Panc1 (cell line): Measurements from ENCODE around the gene IGDCC3. TPM values are rescaled to one million over a fixed set of nuclear protein-coding genes. Genes with fewer than 3 reads are reported as not detected.

Experiments used
- ATAC-seq: fragments of 200-7000 bp; cut with Tn5 transposase; 2 replicates; pipeline ENCODE4 v1.9.1; 2020; ENCODE audit warnings: mild to moderate bottlenecking, moderate library complexity
- BruUV-seq: library from RNA; stranded (reverse); fragments of 400-500 nt; replicated peaks from 2 replicates; lab custom pipeline; 2021; lab: Mats Ljungman, UMichigan
- CTCF ChIA-PET: fragments of 300-600 bp; sonication (Branson Sonifier 250); formaldehyde crosslinking; loops from one replicate; lab custom pipeline; 2022; ENCODE audit warnings: antibody characterized with exemption; lab: Charles Lee
- POLR2A ChIA-PET: fragments of 300-600 bp; sonication (Branson Sonifier 250); formaldehyde crosslinking; loops from one replicate; lab custom pipeline; 2022; ENCODE audit warnings: antibody characterized with exemption; lab: Charles Lee
- DNase-seq: peaks from one replicate; pipeline ENCODE4 v3.0.0-alpha.2; 2010; ENCODE audit warnings: low read depth, low spot score
- H3K27ac ChIP-seq: 2 replicates; pipeline ENCODE4 v1.5.1; 2011; ENCODE audit warnings: mild to moderate bottlenecking, low read length, inconsistent platforms
- H3K27me3 ChIP-seq: fragments of 200-500 bp; sonication (Bioruptor generic); 2 replicates; pipeline ENCODE4 v1.6.0; 2014; ENCODE audit warnings: low read length, inconsistent platforms; ENCODE audit not compliant: control insufficient read depth, insufficient read depth
- H3K36me3 ChIP-seq: fragments of 200-500 bp; sonication (Bioruptor generic); 2 replicates; pipeline ENCODE4 v1.5.1; 2014; ENCODE audit warnings: inconsistent platforms, mild to moderate bottlenecking, low read length, moderate library complexity; ENCODE audit not compliant: control insufficient read depth, insufficient read depth
- H3K4me1 ChIP-seq: 2 replicates; pipeline ENCODE4 v1.5.1; 2011; ENCODE audit warnings: inconsistent platforms, mild to moderate bottlenecking, low read length, moderate library complexity; ENCODE audit not compliant: control insufficient read depth, insufficient read depth
- H3K4me3 ChIP-seq, 2 experiments: 2 replicates each; pipeline ENCODE4 v1.5.1; 2011 to 2012; ENCODE audit warnings: low read depth in 2 of 2, low read length in 2 of 2, mild to moderate bottlenecking in 2 of 2, inconsistent platforms in 1 of 2, moderate library complexity in 1 of 2
- H3K9me3 ChIP-seq: fragments of 200-500 bp; sonication (Bioruptor generic); 2 replicates; pipeline ENCODE4 v1.5.1; 2014; ENCODE audit warnings: low read depth, mild to moderate bottlenecking, inconsistent platforms, low read length, moderate library complexity; ENCODE audit not compliant: control insufficient read depth, insufficient read depth
- POLR2AphosphoS5 ChIP-seq: IDR thresholded peaks from 2 replicates; pipeline ENCODE4 v1.6.1; 2012; ENCODE audit warnings: mild to moderate bottlenecking, low read depth, low read length, moderate library complexity
- SIN3A ChIP-seq: IDR thresholded peaks from 2 replicates; pipeline ENCODE4 v1.6.1; 2012; ENCODE audit warnings: low read depth, mild to moderate bottlenecking, low read length, moderate library complexity, borderline replicate concordance; ENCODE audit not compliant: insufficient read depth
- TCF7L2 ChIP-seq: IDR thresholded peaks from 2 replicates; pipeline ENCODE4 v1.6.1; 2011; ENCODE audit warnings: mild to moderate bottlenecking, low read depth, low read length, inconsistent platforms
- in situ Hi-C: cut with HindIII; loops from 2 replicates; pipeline ENCODE4 v1.10.0; 2016; ENCODE audit warnings: low sequenced_read_pairs, low pct_unique_long_range_greater_than_20kb
- intact Hi-C: fragments of 100-400 bp; cut with micrococcal nuclease; formaldehyde crosslinking; loops from one replicate; pipeline ENCODE4 v1.10.0; 2022; ENCODE audit not compliant: unreplicated experiment
- total RNA-seq: library from RNA; stranded (reverse); gene quantifications from one replicate; pipeline ENCODE4 v1.2.1, GENCODE V29; 2021; ENCODE audit not compliant: unreplicated experiment
- TF ChIP-seq, protein P1 (sequence below): fragments of 450-650 bp; IDR thresholded peaks from 2 replicates; pipeline ENCODE4 v1.5.1; 2017; ENCODE audit warnings: mild to moderate bottlenecking
- TF ChIP-seq, protein P2 (sequence below), 2 experiments: IDR thresholded peaks; 2 replicates each; pipeline ENCODE4 v1.6.1; 2011 to 2012; ENCODE audit warnings: low read depth in 2 of 2, control low read depth in 1 of 2, low read length in 1 of 2, mild to moderate bottlenecking in 1 of 2, moderate library complexity in 1 of 2; ENCODE audit not compliant: insufficient read depth in 1 of 2

Gene IGDCC3
- total RNA-seq, 1 experiment from 2014 or later = 0.18 TPM

DNA sequence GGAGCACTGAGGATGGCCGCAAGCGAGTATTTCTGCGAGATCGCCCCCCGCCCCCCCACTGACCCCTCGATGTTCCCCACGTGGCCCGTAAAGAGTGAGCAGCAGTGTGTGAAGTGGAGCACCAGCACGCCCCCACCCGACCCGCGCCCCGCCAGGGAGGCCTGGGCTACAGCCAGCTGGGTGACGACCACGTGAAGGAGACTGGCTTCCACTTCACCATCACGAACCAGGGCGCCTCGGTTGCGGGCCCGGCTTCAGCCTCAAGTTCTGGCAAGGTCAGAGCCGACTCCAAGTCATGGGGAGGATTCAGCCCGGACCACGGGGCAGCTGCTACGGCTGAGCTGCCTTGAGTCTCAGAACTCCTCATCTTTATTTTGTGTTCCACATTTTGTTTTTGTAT lies 75.7 kb downstream of the IGDCC3 start:
- ATAC-seq (no peak), DNase-seq (no peak)
- peak overlapping the region; percentile 5; the same call in 1 of the 2 replicates for H3K27ac ChIP-seq
- BruUV-seq = no TSS peak
- TF ChIP-seq, protein P1, sequence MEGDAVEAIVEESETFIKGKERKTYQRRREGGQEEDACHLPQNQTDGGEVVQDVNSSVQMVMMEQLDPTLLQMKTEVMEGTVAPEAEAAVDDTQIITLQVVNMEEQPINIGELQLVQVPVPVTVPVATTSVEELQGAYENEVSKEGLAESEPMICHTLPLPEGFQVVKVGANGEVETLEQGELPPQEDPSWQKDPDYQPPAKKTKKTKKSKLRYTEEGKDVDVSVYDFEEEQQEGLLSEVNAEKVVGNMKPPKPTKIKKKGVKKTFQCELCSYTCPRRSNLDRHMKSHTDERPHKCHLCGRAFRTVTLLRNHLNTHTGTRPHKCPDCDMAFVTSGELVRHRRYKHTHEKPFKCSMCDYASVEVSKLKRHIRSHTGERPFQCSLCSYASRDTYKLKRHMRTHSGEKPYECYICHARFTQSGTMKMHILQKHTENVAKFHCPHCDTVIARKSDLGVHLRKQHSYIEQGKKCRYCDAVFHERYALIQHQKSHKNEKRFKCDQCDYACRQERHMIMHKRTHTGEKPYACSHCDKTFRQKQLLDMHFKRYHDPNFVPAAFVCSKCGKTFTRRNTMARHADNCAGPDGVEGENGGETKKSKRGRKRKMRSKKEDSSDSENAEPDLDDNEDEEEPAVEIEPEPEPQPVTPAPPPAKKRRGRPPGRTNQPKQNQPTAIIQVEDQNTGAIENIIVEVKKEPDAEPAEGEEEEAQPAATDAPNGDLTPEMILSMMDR = no peak
- no peak for TF ChIP-seq TCF7L2
- intact Hi-C loops = no loop called here
- no peaks in the 10 kb centered on the region for H3K9me3 ChIP-seq
- H3K4me1 ChIP-seq = peaks cover 24% of the 10 kb centered on the region
- no peaks in the 10 kb centered on the region for H3K36me3 ChIP-seq
- no peak overlapping the region for H3K4me3 ChIP-seq
- no peaks in the 10 kb centered on the region for H3K27me3 ChIP-seq
- POLR2A ChIA-PET = no interaction called here
- CTCF ChIA-PET = no interaction called here
- in situ Hi-C loops = no loop called here

DNA sequence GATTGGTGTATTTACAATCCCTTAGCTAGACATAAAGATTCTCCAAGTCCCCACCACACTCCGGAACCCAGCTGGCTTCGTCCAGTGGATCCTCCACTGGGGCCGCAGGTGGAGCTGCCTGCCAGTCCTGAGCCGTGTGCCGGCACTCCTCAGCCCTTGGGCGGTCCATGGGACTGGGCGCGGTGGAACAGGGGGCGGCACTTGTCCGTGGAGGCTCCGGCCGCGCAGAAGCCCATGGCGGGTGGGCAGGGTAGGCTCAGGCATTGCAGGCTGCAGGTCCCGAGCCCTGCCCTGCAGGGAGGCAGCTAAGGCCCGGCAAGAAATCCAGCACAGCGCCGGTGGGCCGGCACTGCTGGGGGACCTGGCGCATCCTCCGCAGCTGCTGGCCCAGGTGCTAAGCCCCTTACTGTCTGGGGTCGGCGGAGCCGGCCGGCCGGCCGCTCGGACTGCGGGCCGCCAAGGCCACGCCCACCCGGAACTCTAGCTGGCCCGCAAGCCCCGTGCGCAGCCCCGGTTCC lies 76.8 kb downstream of the IGDCC3 start:
- H3K27me3 ChIP-seq = no peaks in the 10 kb centered on the region
- no TSS peak for BruUV-seq
- no peaks in the 10 kb centered on the region for H3K9me3 ChIP-seq
- H3K4me3 ChIP-seq = no peak overlapping the region
- no peak overlapping the region for H3K27ac ChIP-seq
- in situ Hi-C loops = no loop called here
- no peaks in the 10 kb centered on the region for H3K36me3 ChIP-seq
- H3K4me1 ChIP-seq = peaks cover 22% of the 10 kb centered on the region
- CTCF ChIA-PET = no interaction called here
- POLR2A ChIA-PET = interaction anchor here (0.6 kb wide), 1 partner anchor 234 kb away, joined by 8 read pairs; no protein-coding TSS in a partner anchor
- no peak for TF ChIP-seq TCF7L2
- no peak for TF ChIP-seq POLR2AphosphoS5
- TF ChIP-seq, protein P1 = no peak
- TF ChIP-seq SIN3A = no peak
- TF ChIP-seq, protein P2, sequence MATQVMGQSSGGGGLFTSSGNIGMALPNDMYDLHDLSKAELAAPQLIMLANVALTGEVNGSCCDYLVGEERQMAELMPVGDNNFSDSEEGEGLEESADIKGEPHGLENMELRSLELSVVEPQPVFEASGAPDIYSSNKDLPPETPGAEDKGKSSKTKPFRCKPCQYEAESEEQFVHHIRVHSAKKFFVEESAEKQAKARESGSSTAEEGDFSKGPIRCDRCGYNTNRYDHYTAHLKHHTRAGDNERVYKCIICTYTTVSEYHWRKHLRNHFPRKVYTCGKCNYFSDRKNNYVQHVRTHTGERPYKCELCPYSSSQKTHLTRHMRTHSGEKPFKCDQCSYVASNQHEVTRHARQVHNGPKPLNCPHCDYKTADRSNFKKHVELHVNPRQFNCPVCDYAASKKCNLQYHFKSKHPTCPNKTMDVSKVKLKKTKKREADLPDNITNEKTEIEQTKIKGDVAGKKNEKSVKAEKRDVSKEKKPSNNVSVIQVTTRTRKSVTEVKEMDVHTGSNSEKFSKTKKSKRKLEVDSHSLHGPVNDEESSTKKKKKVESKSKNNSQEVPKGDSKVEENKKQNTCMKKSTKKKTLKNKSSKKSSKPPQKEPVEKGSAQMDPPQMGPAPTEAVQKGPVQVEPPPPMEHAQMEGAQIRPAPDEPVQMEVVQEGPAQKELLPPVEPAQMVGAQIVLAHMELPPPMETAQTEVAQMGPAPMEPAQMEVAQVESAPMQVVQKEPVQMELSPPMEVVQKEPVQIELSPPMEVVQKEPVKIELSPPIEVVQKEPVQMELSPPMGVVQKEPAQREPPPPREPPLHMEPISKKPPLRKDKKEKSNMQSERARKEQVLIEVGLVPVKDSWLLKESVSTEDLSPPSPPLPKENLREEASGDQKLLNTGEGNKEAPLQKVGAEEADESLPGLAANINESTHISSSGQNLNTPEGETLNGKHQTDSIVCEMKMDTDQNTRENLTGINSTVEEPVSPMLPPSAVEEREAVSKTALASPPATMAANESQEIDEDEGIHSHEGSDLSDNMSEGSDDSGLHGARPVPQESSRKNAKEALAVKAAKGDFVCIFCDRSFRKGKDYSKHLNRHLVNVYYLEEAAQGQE (IDR thresholded peaks at IDR 0.05; ENCODE audit: insufficient read depth in 1 of 2, low read depth in 2 of 2, low read length in 1 of 2) = no peak
- intact Hi-C loops = no loop called here
- DNase-seq = no peak
- no peak for ATAC-seq
